DOHH2 (cell line): Measurements from ENCODE around the gene AP3S1.

ENCODE experiments used
- H3F3A ChIP-seq: fragments of 200-600 bp; sonication (generic), shearing (Covaris generic); 2 replicates; pipeline ENCODE4 v1.6.0; 2016; ENCODE audit warnings: antibody characterized with exemption, mild to moderate bottlenecking; ENCODE audit not compliant: control insufficient read depth, insufficient read depth
- H3K27ac ChIP-seq: fragments of 200-600 bp; sonication (generic); 2 replicates; pipeline ENCODE4 v1.5.1; 2014; ENCODE audit warnings: low read depth, mild to moderate bottlenecking, low read length, moderate library complexity
- H3K27me3 ChIP-seq: fragments of 200-600 bp; sonication (generic); 2 replicates; pipeline ENCODE4 v1.6.1; 2014; ENCODE audit warnings: mild to moderate bottlenecking, low read length, mixed read lengths; ENCODE audit not compliant: control insufficient read depth
- H3K36me3 ChIP-seq: fragments of 200-600 bp; sonication (generic); 2 replicates; pipeline ENCODE4 v1.6.1; 2014; ENCODE audit warnings: mild to moderate bottlenecking, low read length, moderate library complexity, mixed read lengths; ENCODE audit not compliant: control insufficient read depth
- H3K4me1 ChIP-seq: fragments of 200-600 bp; sonication (generic); 2 replicates; pipeline ENCODE4 v1.6.1; 2014; ENCODE audit warnings: mild to moderate bottlenecking, low read length, mixed read lengths; ENCODE audit not compliant: control insufficient read depth
- H3K4me2 ChIP-seq: fragments of 200-600 bp; sonication (generic); 2 replicates; pipeline ENCODE4 v1.6.0; 2014; ENCODE audit warnings: mild to moderate bottlenecking, low read length, moderate library complexity
- H3K4me3 ChIP-seq: fragments of 200-600 bp; sonication (generic); 2 replicates; pipeline ENCODE4 v1.5.1; 2014; ENCODE audit warnings: mild to moderate bottlenecking, low read length, mixed read lengths
- H3K79me2 ChIP-seq: fragments of 200-600 bp; sonication (generic); 2 replicates; pipeline ENCODE4 v1.6.1; 2014; ENCODE audit warnings: mild to moderate bottlenecking, low read length, mixed read lengths; ENCODE audit not compliant: control insufficient read depth
- H3K9me2 ChIP-seq: fragments of 200-600 bp; sonication (generic); replicated peaks from 2 replicates; pipeline ENCODE4 v1.6.1; 2014; ENCODE audit warnings: mild to moderate bottlenecking, low read length, mixed read lengths; ENCODE audit not compliant: control insufficient read depth
- H3K9me3 ChIP-seq: fragments of 200-600 bp; sonication (generic); 2 replicates; pipeline ENCODE4 v1.6.1; 2014; ENCODE audit warnings: antibody characterized with exemption, low read length, mixed read lengths; ENCODE audit not compliant: control insufficient read depth, insufficient read depth
- H4K20me1 ChIP-seq: fragments of 200-600 bp; sonication (generic); 2 replicates; pipeline ENCODE4 v1.6.0; 2014; ENCODE audit warnings: low read depth, mild to moderate bottlenecking, antibody characterized with exemption, low read length, moderate library complexity; ENCODE audit not compliant: control insufficient read depth, insufficient read depth
- EZH2phosphoT487 ChIP-seq: fragments of 200-600 bp; sonication (generic); IDR thresholded peaks from 2 replicates; pipeline ENCODE4 v1.6.1; 2017; ENCODE audit warnings: borderline replicate concordance, mild to moderate bottlenecking, antibody characterized with exemption, low read length, moderate library complexity, mixed read lengths
- TF ChIP-seq, protein P1 (sequence below): fragments of 200-600 bp; sonication (generic); IDR thresholded peaks from one replicate; pipeline ENCODE4 v1.5.1; 2014; ENCODE audit warnings: antibody characterized with exemption, mild to moderate bottlenecking, low read depth, low read length; ENCODE audit not compliant: poor library complexity, severe bottlenecking

AP3S1 gene

DNA sequence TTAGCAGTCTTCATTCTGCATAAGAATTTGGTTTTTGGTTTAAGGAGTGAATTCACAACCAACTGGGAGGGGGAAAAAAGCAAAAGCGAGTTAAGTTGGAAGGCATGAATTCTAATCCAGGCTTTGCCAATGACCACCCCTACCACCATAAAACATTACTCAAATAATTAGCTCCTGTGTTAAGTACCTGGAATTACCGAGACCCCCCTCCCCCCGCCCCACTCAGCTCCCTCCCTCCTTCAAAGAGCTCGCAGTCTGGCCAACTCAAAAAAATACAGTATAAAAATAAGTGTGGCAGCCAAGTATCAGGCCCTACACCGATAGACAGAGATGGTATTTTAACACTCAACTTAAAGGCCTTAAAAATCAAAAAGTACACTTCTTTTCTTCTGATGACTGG lies 862 bp upstream of the AP3S1 start:
- peaks cover 65% of the 10 kb centered on the region for H3K36me3 ChIP-seq
- no peaks in the 10 kb centered on the region for H3K9me3 ChIP-seq
- peaks cover 19% of the 10 kb centered on the region for H3F3A ChIP-seq
- peak overlapping the region; percentile 96 for H3K4me3 ChIP-seq
- TF ChIP-seq, protein P1, sequence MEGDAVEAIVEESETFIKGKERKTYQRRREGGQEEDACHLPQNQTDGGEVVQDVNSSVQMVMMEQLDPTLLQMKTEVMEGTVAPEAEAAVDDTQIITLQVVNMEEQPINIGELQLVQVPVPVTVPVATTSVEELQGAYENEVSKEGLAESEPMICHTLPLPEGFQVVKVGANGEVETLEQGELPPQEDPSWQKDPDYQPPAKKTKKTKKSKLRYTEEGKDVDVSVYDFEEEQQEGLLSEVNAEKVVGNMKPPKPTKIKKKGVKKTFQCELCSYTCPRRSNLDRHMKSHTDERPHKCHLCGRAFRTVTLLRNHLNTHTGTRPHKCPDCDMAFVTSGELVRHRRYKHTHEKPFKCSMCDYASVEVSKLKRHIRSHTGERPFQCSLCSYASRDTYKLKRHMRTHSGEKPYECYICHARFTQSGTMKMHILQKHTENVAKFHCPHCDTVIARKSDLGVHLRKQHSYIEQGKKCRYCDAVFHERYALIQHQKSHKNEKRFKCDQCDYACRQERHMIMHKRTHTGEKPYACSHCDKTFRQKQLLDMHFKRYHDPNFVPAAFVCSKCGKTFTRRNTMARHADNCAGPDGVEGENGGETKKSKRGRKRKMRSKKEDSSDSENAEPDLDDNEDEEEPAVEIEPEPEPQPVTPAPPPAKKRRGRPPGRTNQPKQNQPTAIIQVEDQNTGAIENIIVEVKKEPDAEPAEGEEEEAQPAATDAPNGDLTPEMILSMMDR = no peak
- TF ChIP-seq EZH2phosphoT487 = no peak
- peaks cover 55% of the 10 kb centered on the region for H3K4me1 ChIP-seq
- peaks cover 27% of the 10 kb centered on the region for H4K20me1 ChIP-seq
- peak overlapping the region; percentile 78 for H3K27ac ChIP-seq
- no peaks in the 10 kb centered on the region for H3K9me2 ChIP-seq
- peak overlapping the region; percentile 65 for H3K4me2 ChIP-seq
- peaks cover 95% of the 10 kb centered on the region for H3K79me2 ChIP-seq
- no peaks in the 10 kb centered on the region for H3K27me3 ChIP-seq

DNA sequence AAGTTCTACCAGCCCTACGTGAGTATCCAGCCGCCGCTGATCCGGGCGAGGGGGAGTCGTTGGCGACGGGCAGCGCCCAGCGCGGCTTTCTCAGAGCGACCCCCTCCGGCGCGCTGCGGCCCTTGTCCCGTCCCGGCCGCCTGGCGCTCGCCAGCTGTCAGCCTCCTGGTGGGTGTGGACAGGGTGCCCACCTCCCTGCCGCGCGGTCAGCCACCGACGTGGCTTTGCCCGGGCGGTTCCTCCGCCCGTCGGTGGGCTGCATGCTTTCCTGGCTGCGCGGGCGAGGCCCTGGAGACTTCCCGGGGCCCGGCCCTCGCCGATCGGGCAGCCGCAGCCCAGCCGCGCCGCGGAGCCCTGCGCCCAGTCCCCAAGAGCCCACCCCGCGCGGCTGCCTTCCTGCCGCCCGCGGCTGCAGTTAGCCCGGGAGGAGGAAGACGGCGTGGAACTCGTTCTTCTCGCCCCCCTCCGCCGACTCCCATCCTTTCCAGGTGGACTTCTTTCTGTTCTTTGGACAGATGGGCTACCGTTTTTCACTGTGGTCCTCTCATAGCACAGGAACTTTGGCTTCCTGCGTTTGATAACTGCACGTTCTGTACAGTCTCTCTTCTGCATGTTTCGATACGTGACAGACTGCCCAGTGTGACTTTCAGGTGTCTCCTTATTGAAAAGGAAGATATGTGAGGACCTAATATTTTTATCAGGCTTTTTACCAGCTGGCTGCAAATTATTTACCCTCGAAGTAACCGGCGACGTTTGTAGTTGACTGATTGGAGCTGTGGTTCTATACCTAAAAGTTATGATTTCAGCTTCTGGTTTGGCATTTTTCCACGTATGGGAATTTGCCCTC lies 577 bp downstream of the AP3S1 start:
- Histone ChIP-seq H4K20me1 (peaks cover 27% of the 10 kb centered on the region), H3K4me1 (peaks cover 55% of the 10 kb centered on the region), H3K9me2 (no peaks in the 10 kb centered on the region), H3K36me3 (peaks cover 51% of the 10 kb centered on the region), H3F3A (peaks cover 19% of the 10 kb centered on the region), H3K4me3 (peak overlapping the region; percentile 96), H3K9me3 (no peaks in the 10 kb centered on the region), H3K79me2 (peaks cover 97% of the 10 kb centered on the region), H3K4me2 (peak overlapping the region; percentile 65), H3K27ac (peak overlapping the region; percentile 78), H3K27me3 (no peaks in the 10 kb centered on the region)
- no peak for TF ChIP-seq EZH2phosphoT487
- TF ChIP-seq, protein P1 = peak; percentile 42

- no peak for TF ChIP-seq EZH2phosphoT487
- Histone ChIP-seq H3K4me2 (peak overlapping the region; percentile 65), H3K27ac (peak overlapping the region; percentile 78), H4K20me1 (peaks cover 24% of the 10 kb centered on the region), H3K27me3 (no peaks in the 10 kb centered on the region), H3K4me3 (peak overlapping the region; percentile 96), H3K36me3 (peaks cover 47% of the 10 kb centered on the region), H3K9me3 (no peaks in the 10 kb centered on the region), H3K79me2 (peaks cover 97% of the 10 kb centered on the region), H3K4me1 (peaks cover 50% of the 10 kb centered on the region), H3F3A (peaks cover 16% of the 10 kb centered on the region), H3K9me2 (no peaks in the 10 kb centered on the region)
Measured at GRCh38 chr5:115842952-115843351, 1.2 kb downstream of the AP3S1 start.
